ENCODE data around the gene ADGRL3. TPM values are rescaled to one million over a fixed set of nuclear protein-coding genes. Genes with fewer than 3 reads are reported as not detected.

Gene ADGRL3
- total and polyA plus RNA-seq, 2 donors (not counting 1 experiment from before 2014, with no cell fraction given) = not detected

- H3K4me1 Mint-ChIP-seq = peaks cover 3% of the 10 kb centered on the region
Measured at GRCh38 chr4:61203436-61203790, 3.3 kb downstream of the ADGRL3 start.

More at GRCh38 chr4:61203436-61203790, 3.3 kb downstream of the ADGRL3 start:
- peaks cover 34% of the 10 kb centered on the region for H3K27me3 Mint-ChIP-seq
- H2AFZ ChIP-seq (ENCODE audit: insufficient read depth, low read depth, low read length, poor library complexity, severe bottlenecking) = no peak overlapping the region
- H3K27ac ChIP-seq (ENCODE audit: low read length in 2 of 2) = no peak overlapping the region
- no peak overlapping the region for H3K4me3 ChIP-seq (ENCODE audit: control extremely low read depth in 1 of 5, extremely low read depth in 1 of 5, insufficient read depth in 1 of 5, low read depth in 2 of 5, low read length in 4 of 5)
- H3K27ac Mint-ChIP-seq = no peak overlapping the region
- no CpG with 5 or more reads among the region's 3 CpGs for WGBS (ENCODE audit: insufficient coverage)
- H3K27me3 ChIP-seq (replicated peaks in 1 of 4; ENCODE audit: control extremely low read depth in 1 of 4, control insufficient read depth in 3 of 4, insufficient read depth in 4 of 4, low read length in 3 of 4) = peaks cover 0 to 29% (median 10%) of the 10 kb centered on the region in 4 experiments
- peaks cover 2% of the 10 kb centered on the region for H3K9me3 Mint-ChIP-seq (ENCODE audit: insufficient read depth)
- ChIA-PET POLR2A (no interaction called here), CTCF (no interaction called here)
- H4K20me1 ChIP-seq (ENCODE audit: control insufficient read depth, insufficient read depth, low read length, poor library complexity, severe bottlenecking) = no peaks in the 10 kb centered on the region
- no peaks in the 10 kb centered on the region for H3K4me1 ChIP-seq (ENCODE audit: control insufficient read depth in 2 of 2, insufficient read depth in 2 of 2, low read length in 2 of 2)
- no peak overlapping the region for H3K4me3 Mint-ChIP-seq
- TF ChIP-seq CTCF (IDR thresholded peaks at IDR 0.05) (no peak), EZH2 (IDR thresholded peaks at IDR 0.05; ENCODE audit: borderline replicate concordance, insufficient read depth, low read depth, low read length, poor library complexity, severe bottlenecking) (no peak)
- no peak for ATAC-seq (ENCODE audit: low read depth)
- H3K9me3 ChIP-seq (ENCODE audit: control extremely low read depth in 1 of 3, control insufficient read depth in 2 of 3, insufficient read depth in 1 of 3, low read length in 2 of 3) = peaks cover 0 to 21% (median 0%) of the 10 kb centered on the region in 3 donors
- DNase-seq = no peak
- H3K9ac ChIP-seq (ENCODE audit: low read length) = no peak overlapping the region
- intact Hi-C loops (cut with micrococcal nuclease) = no loop called here
- no peaks in the 10 kb centered on the region for H3K79me2 ChIP-seq (ENCODE audit: control insufficient read depth, insufficient read depth, low read length)
- no peaks in the 10 kb centered on the region for H3K36me3 ChIP-seq (replicated peaks in 1 of 2; ENCODE audit: control extremely low read depth in 1 of 2, control insufficient read depth in 1 of 2, extremely low read depth in 1 of 2, insufficient read depth in 2 of 2, low read length in 1 of 2)
- H3K4me2 ChIP-seq (replicated peaks; ENCODE audit: low read depth, low read length, poor library complexity, severe bottlenecking) = no peak overlapping the region

Measured in B cell (primary cell).